WTC11 (cell line): ENCODE data around the gene CYB5D1.

Experiments
- ATF3 ChIP-seq: sonication (generic); formaldehyde crosslinking; conservative IDR thresholded peaks from 2 replicates; pipeline ENCODE4 v1.8.1; 2022; ENCODE audit warnings: mild to moderate bottlenecking, missing genetic modification reagents
- CTCF ChIP-seq: fragments of 200-600 bp; IDR thresholded peaks from 2 replicates; pipeline ENCODE4 v1.8.0; 2022; ENCODE audit warnings: antibody characterized with exemption
- ESRRA ChIP-seq: sonication (generic); formaldehyde crosslinking; IDR thresholded peaks from 2 replicates; pipeline ENCODE4 v1.8.1; 2022; ENCODE audit warnings: mild to moderate bottlenecking, missing genetic modification reagents, borderline replicate concordance
- MYBL2 ChIP-seq: sonication (generic); formaldehyde crosslinking; IDR thresholded peaks from 2 replicates; pipeline ENCODE4 v1.8.1; 2023; ENCODE audit warnings: mild to moderate bottlenecking, moderate library complexity, missing genetic modification reagents
- RELA ChIP-seq: sonication (generic); formaldehyde crosslinking; IDR thresholded peaks from 2 replicates; pipeline ENCODE4 v1.8.1; 2022; ENCODE audit warnings: missing genetic modification reagents, mild to moderate bottlenecking, borderline replicate concordance
- SP1 ChIP-seq: sonication (generic); formaldehyde crosslinking; conservative IDR thresholded peaks from 2 replicates; pipeline ENCODE4 v1.8.1; 2022; ENCODE audit warnings: missing genetic modification reagents
- TEAD4 ChIP-seq: sonication (generic); formaldehyde crosslinking; IDR thresholded peaks from 2 replicates; pipeline ENCODE4 v1.8.0; 2022; ENCODE audit warnings: mild to moderate bottlenecking, missing genetic modification reagents
- ZNF138 ChIP-seq: sonication (generic); formaldehyde crosslinking; conservative IDR thresholded peaks from 2 replicates; pipeline ENCODE4 v1.8.1; 2022; ENCODE audit warnings: mild to moderate bottlenecking, moderate library complexity, missing genetic modification reagents

- TF ChIP-seq CTCF (no peak), ATF3 (CRISPR knock-in tag) (no peak), ESRRA (CRISPR knock-in tag) (no peak), TEAD4 (CRISPR knock-in tag) (0 out of 2 replicates have a peak, but pooled peaks have one; percentile 22), SP1 (CRISPR knock-in tag) (no peak), MYBL2 (CRISPR knock-in tag) (no peak), RELA (no peak), ZNF138 (CRISPR knock-in tag) (no peak)
Measured at GRCh38 chr17:7842380-7843256, 15.2 kb upstream of the CYB5D1 start.
